Esophagus muscularis mucosa (tissue), 4 donors: ENCODE data around the gene LAMA3. TPM values are rescaled to one million over a fixed set of nuclear protein-coding genes. Genes with fewer than 3 reads are reported as not detected.

Source experiments
- DNase-seq: peaks from one replicate; pipeline ENCODE4 v3.0.0-alpha.2; 2017; ENCODE audit errors: extremely low spot score
- H3K27ac ChIP-seq, 4 donors: fragments of 200-600 bp; sonication (generic); replicated peaks in 1 of 4; 1 replicate in 3 of 4; 2 replicates in 1 of 4; pipeline ENCODE4 v1.5.1; 2016 to 2019; ENCODE audit warnings: mild to moderate bottlenecking in 1 of 4
- H3K27me3 ChIP-seq, 4 donors: fragments of 200-600 bp; sonication (generic); one replicate each; pipeline versions ENCODE4 v1.5.1 to v1.6.0; 2016 to 2019
- H3K36me3 ChIP-seq, 4 donors: fragments of 200-600 bp; sonication (generic); one replicate each; pipeline ENCODE4 v1.5.1; 2016 to 2019
- H3K4me1 ChIP-seq, 4 donors: fragments of 200-600 bp; sonication (generic); one replicate each; pipeline ENCODE4 v1.5.1; 2016 to 2019
- H3K4me3 ChIP-seq, 4 donors: fragments of 200-600 bp; sonication (generic); 1 replicate in 2 of 4; 2 replicates in 2 of 4; pipeline ENCODE4 v1.5.1; 2016 to 2019; ENCODE audit warnings: mild to moderate bottlenecking in 4 of 4, moderate library complexity in 1 of 4
- H3K9me3 ChIP-seq, 4 donors: fragments of 200-600 bp; sonication (generic); 1 replicate in 3 of 4; 2 replicates in 1 of 4; pipeline ENCODE4 v1.5.1; 2016 to 2019
- CTCF ChIP-seq, 3 experiments: fragments of 200-600 bp in 2 of 3; fragments of 450-650 bp in 1 of 3; sonication (generic) in 2 of 3; IDR thresholded peaks; one replicate each; pipeline ENCODE4 v1.5.1; 2017 to 2019; ENCODE audit warnings: antibody characterized with exemption in 3 of 3, mild to moderate bottlenecking in 2 of 3, moderate library complexity in 1 of 3
- EP300 ChIP-seq: sonication (generic); formaldehyde crosslinking; IDR thresholded peaks from one replicate; pipeline ENCODE4 v1.6.1; 2017; ENCODE audit warnings: antibody characterized with exemption
- POLR2A ChIP-seq: fragments of 450-650 bp; IDR thresholded peaks from one replicate; pipeline ENCODE4 v1.6.1; 2017; ENCODE audit warnings: antibody characterized with exemption, moderate library complexity, mild to moderate bottlenecking, low read depth
- POLR2AphosphoS5 ChIP-seq, 2 donors: sonication (generic); formaldehyde crosslinking; IDR thresholded peaks; one replicate each; pipeline ENCODE4 v1.6.1; 2017; ENCODE audit warnings: antibody characterized with exemption in 2 of 2
- WGBS: methylation state at CpG from one replicate; pipeline ENCODE4 v1.1.5; 2018; 5-methylcytosine and 5-hydroxymethylcytosine counted together
- intact Hi-C: fragments of 100-400 bp; cut with DNase I; formaldehyde crosslinking; loops from one replicate; pipeline ENCODE4 v1.15.1; 2023
- total RNA-seq, 4 donors: library from RNA; depleted of rRNA; stranded (reverse); fragments of >200 nt; gene quantifications; one replicate each; pipeline versions ENCODE4 v1.1.0 to v1.2.1, GENCODE V29; 2016

Gene LAMA3
- total RNA-seq, 4 donors from 2014 or later = 7.5 to 12.9 (median 11.7) TPM

GRCh38 chr18:23887493-23887892 lies 198.2 kb downstream of the LAMA3 start:
- Histone ChIP-seq H3K36me3 (peaks cover 0 to 4% (median 0%) of the 10 kb centered on the region in 4 donors), H3K27me3 (no peaks in the 10 kb centered on the region), H3K4me3 (no peak overlapping the region), H3K9me3 (no peaks in the 10 kb centered on the region), H3K4me1 (peaks cover 3 to 25% (median 18%) of the 10 kb centered on the region in 4 donors), H3K27ac (no peak overlapping the region)
- WGBS = 87% methylated on average over 2 of the region's 2 CpGs
- intact Hi-C loops = no loop called here
- DNase-seq = peak; percentile 39
- TF ChIP-seq POLR2A (no peak), EP300 (no peak), CTCF (IDR thresholded peaks at IDR 0.05) (no peak), POLR2AphosphoS5 (IDR thresholded peaks at IDR 0.05) (no peak)

- intact Hi-C loops = no loop called here
- Histone ChIP-seq H3K4me1 (peaks cover 3 to 17% (median 13%) of the 10 kb centered on the region in 4 donors), H3K9me3 (no peaks in the 10 kb centered on the region), H3K27me3 (no peaks in the 10 kb centered on the region), H3K36me3 (peaks cover 0 to 11% (median 0%) of the 10 kb centered on the region in 4 donors), H3K4me3 (no peak overlapping the region), H3K27ac (no peak overlapping the region)
- DNase-seq = peak; percentile 12
- TF ChIP-seq POLR2AphosphoS5 (IDR thresholded peaks at IDR 0.05) = no peak
- TF ChIP-seq EP300 = no peak
- TF ChIP-seq CTCF (IDR thresholded peaks at IDR 0.05) = no peak
- TF ChIP-seq POLR2A = no peak
- WGBS = 42% methylated on average over 1 of the region's 1 CpG
Observed at GRCh38 chr18:23888881-23889280, 199.6 kb downstream of the LAMA3 start.

GRCh38 chr18:23889907-23890306 lies 200.7 kb downstream of the LAMA3 start:
- Histone ChIP-seq H3K4me3 (no peak overlapping the region), H3K9me3 (no peaks in the 10 kb centered on the region), H3K27me3 (no peaks in the 10 kb centered on the region), H3K27ac (no peak overlapping the region), H3K36me3 (peaks cover 0 to 19% (median 0%) of the 10 kb centered on the region in 4 donors), H3K4me1 (peaks cover 1 to 6% (median 5%) of the 10 kb centered on the region in 4 donors)
- no peak for TF ChIP-seq POLR2A
- TF ChIP-seq POLR2AphosphoS5 (IDR thresholded peaks at IDR 0.05) = no peak
- TF ChIP-seq EP300 = no peak
- no peak for TF ChIP-seq CTCF (IDR thresholded peaks at IDR 0.05)
- 74% methylated on average over 5 of the region's 5 CpGs for WGBS
- DNase-seq = peak; percentile 47
- intact Hi-C loops = no loop called here

GRCh38 chr18:23890589-23890988 lies 201.3 kb downstream of the LAMA3 start:
- Histone ChIP-seq H3K27ac (no peak overlapping the region), H3K27me3 (no peaks in the 10 kb centered on the region)
- intact Hi-C loops = no loop called here

More at GRCh38 chr18:23890589-23890988, 201.3 kb downstream of the LAMA3 start:
- DNase-seq = no peak
- H3K4me1 ChIP-seq = peaks cover 0 to 3% (median under 1%) of the 10 kb centered on the region in 4 donors
- H3K9me3 ChIP-seq = no peaks in the 10 kb centered on the region
- H3K4me3 ChIP-seq = no peak overlapping the region
- TF ChIP-seq POLR2AphosphoS5 (IDR thresholded peaks at IDR 0.05) (no peak), CTCF (IDR thresholded peaks at IDR 0.05) (no peak), EP300 (no peak), POLR2A (no peak)
- H3K36me3 ChIP-seq = peaks cover 0 to 23% (median 0%) of the 10 kb centered on the region in 4 donors
